ENCODE results near the gene ANGEL1. TPM values are rescaled to one million over a fixed set of nuclear protein-coding genes. Genes with fewer than 3 reads are reported as not detected.
A peak's percentile ranks its signal among the peaks of the same experiment; 100 is the strongest.

Gene ANGEL1
- total RNA-seq, 2 donors from 2014 or later = 10.6 to 10.7 TPM

DNA sequence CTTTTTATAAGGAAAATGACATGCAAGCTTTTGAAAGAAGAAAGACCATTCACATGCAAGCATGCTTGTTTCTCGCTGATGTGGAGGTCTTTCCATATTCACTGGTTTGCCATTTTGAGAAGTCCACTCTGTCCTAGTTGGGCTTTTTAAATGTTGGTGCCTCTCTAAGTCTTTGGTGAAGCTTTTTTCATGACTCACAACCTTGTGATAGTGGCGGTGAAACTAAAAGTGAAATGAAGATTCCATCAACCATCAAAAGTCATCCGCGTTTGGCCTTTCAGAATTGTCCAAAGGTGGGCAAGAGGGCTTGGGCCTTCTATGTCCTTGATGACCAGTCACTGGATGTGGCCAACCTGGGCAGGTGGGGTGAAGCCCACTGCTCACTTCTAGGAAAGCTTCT is 17.9 kb upstream of the ANGEL1 start:
- Mint-ChIP-seq H3K4me3 (no peak overlapping the region), H3K27ac (no peak overlapping the region), H3K36me3 (ENCODE audit: low read depth) (no peaks in the 10 kb centered on the region), H3K9me3 (no peaks in the 10 kb centered on the region), H3K27me3 (peaks cover 3% of the 10 kb centered on the region), H3K4me1 (no peaks in the 10 kb centered on the region)
- no peak for ATAC-seq (replicated peaks)

DNA sequence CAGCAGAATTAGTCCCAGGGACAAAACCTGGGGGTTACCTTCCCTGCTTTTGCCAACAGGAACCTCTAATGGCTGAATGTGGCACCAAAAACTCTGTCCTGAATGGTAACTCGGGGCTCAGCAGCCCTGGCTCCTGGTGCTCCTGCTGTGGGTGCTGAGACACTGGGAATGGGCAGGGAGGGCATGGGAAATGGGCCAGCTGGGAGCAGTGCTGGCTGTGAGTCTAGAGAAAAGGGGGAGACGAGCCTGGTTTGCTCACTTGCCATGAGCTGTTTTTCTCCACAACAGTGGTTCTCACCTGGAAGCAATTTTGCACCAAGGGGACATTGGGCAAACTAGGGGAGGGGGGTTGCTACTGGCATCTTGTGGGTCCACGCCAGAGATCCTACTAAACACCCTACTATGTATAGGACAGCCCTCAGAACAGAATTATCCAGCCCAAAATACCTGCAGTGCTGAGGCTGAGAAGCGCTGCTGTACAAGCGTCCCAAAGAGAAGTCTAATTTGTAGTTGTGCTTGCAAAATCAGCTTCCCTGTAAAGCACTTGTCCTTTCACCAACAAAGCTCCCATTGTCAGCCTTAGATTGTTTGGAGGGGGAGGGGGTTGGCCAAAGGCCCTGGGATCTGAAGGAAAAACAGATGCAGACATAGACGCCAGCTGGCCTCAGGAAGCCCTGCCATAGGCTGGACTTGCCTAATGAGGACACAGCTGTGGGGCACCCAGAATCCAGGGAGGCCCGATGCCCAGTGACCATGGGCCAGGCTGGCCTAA is 17.2 kb upstream of the ANGEL1 start:
- Mint-ChIP-seq H3K4me3 (no peak overlapping the region), H3K27ac (no peak overlapping the region)

DNA sequence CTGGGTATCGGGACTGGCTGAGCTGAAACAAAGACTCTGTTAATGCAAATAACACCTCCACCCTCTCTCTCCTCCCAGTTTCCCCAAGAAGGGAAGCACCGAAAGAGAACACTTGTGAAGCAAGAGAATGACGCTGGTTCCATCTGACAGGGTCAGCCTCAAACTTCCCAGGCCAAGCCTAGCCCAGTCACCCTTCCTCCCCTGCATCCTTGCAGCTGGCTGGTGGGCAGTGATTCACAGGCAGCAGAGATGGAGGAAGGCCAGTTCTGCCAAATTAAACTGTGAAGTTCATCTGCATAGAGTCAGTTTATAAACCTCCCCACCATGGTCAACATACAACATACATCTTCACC is 16.3 kb upstream of the ANGEL1 start:
- H3K4me1 Mint-ChIP-seq = no peaks in the 10 kb centered on the region
- peaks cover 3% of the 10 kb centered on the region for H3K27me3 Mint-ChIP-seq
- H3K4me3 Mint-ChIP-seq = no peak overlapping the region
- no peaks in the 10 kb centered on the region for H3K9me3 Mint-ChIP-seq
- no peaks in the 10 kb centered on the region for H3K36me3 Mint-ChIP-seq (ENCODE audit: low read depth)
- no peak for ATAC-seq (replicated peaks)
- H3K27ac Mint-ChIP-seq = no peak overlapping the region

More for the DNA sequence above, 17.2 kb upstream of the ANGEL1 start:
- no peak for ATAC-seq (replicated peaks)
- Mint-ChIP-seq H3K9me3 (no peaks in the 10 kb centered on the region), H3K4me1 (no peaks in the 10 kb centered on the region), H3K27me3 (peaks cover 3% of the 10 kb centered on the region), H3K36me3 (ENCODE audit: low read depth) (no peaks in the 10 kb centered on the region)

DNA sequence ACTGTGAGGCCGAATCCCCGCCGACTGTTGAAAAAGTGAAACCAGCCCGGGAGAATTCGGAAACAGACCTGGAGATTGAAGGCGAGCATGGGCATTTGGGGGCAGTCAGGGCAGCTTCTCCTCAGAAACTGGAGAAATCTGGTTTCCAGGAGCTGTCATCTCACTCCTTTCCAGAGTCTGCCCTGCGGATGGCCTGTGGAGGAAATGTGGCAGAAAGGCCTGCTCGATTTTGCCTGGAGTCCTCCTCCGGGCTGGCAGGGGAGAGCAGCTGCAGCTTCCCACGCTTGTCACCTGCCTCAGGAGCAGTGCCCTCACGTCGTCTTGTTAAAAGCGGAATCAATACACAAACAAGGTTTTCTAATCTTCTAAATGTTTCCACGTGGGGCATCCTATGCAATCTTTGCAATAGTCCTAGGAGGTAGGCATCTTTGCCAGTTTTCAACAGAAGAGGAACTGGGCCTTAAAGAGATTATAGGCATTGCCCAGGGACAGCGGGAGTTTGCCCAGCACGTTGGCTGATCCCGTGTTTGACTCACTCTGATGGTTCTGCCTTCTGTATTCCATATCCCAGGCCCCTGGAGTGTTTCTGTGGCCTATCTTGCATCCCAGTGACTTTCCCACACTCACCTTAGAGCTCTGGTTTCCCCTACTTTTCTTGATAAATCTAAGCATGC is 15.8 kb upstream of the ANGEL1 start:
- Mint-ChIP-seq H3K4me1 (no peaks in the 10 kb centered on the region), H3K27me3 (peaks cover 3% of the 10 kb centered on the region), H3K27ac (no peak overlapping the region), H3K36me3 (ENCODE audit: low read depth) (no peaks in the 10 kb centered on the region), H3K9me3 (no peaks in the 10 kb centered on the region), H3K4me3 (no peak overlapping the region)
- no peak for ATAC-seq (replicated peaks)

DNA sequence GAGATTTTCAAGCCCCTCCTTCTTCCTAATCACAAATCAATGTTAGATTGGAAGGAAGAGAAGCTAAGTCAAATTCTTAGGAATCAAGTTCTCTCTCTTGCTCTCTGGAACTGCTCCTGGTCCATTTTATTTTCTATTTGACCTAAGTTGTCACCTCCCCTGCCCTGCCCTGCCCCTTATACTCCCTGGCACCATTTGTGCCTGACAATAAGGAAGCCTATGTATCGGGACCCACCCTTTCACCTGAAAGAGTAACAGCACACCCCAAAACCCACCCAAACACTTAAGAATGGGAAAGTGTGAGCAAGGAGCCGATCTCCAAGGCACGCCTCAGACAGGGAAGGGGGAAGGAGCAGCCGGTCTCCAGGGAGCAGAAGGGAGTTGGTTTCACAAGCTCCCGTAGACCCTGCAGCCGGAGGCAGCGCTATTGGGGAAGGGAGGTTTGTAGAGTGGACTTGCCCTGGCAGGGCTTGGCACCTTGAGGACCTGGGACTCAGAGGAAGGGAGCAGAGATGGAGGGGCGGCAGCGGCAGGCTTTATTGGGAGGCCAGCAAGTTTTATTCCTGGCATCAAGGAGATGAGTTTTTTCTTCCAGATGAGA is 15.1 kb upstream of the ANGEL1 start:
- Mint-ChIP-seq H3K9me3 (no peaks in the 10 kb centered on the region), H3K4me1 (no peaks in the 10 kb centered on the region), H3K4me3 (no peak overlapping the region), H3K36me3 (ENCODE audit: low read depth) (no peaks in the 10 kb centered on the region), H3K27me3 (no peaks in the 10 kb centered on the region), H3K27ac (no peak overlapping the region)
- no peak for ATAC-seq (replicated peaks)

DNA sequence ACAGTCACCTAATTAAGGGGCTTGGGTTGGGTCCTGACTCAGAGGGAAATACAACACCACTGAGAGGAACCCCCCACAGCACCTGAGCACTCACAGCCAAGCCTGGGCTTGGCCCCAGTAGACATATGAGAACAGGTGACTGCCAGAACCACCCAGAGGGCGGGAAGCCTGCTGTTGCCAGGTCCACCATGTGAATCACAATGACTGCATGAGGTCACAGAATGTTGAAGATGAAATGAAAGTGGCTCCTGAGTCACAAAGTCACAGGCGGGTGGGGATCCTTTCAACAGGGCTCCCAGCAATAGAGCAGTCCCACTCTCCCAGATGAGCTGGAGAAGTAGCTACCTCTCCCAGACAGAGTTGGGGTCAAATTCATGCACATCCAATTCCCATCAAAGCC is 13.4 kb upstream of the ANGEL1 start, which contains the start of gene LRRC74A:
TSS of gene LRRC74A (plus strand) at position 287 of the 400 bp plus-strand sequence. CDS start 290 bp downstream, outside the sequence.
- Mint-ChIP-seq H3K27me3 (no peaks in the 10 kb centered on the region), H3K4me3 (no peak within 1 kb of the TSS), H3K36me3 (ENCODE audit: low read depth) (no peaks in the 10 kb centered on the region), H3K27ac (no peak within 1 kb of the TSS), H3K4me1 (no peaks in the 10 kb centered on the region), H3K9me3 (no peaks in the 10 kb centered on the region)
- peak; percentile 28 for ATAC-seq (replicated peaks)

DNA sequence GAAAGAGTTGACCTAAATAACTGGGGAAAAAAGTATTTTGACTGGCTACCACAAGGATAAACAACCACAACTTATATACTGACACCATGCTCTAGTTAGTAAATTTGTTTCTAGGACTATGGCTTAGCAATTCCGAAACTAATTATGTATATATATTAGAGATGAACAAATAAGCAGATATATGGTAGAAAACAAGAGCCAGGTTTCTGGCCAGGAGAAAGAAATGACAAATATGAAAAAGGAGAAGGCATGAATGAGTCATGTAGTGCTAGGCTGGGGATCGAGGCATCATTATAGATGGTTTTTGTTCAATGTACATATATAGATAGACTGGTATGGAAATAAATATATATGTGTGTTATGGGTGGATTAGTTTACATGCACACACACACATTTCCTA is 8.0 kb upstream of the ANGEL1 start:
- peaks cover 6% of the 10 kb centered on the region for H3K27me3 Mint-ChIP-seq

DNA sequence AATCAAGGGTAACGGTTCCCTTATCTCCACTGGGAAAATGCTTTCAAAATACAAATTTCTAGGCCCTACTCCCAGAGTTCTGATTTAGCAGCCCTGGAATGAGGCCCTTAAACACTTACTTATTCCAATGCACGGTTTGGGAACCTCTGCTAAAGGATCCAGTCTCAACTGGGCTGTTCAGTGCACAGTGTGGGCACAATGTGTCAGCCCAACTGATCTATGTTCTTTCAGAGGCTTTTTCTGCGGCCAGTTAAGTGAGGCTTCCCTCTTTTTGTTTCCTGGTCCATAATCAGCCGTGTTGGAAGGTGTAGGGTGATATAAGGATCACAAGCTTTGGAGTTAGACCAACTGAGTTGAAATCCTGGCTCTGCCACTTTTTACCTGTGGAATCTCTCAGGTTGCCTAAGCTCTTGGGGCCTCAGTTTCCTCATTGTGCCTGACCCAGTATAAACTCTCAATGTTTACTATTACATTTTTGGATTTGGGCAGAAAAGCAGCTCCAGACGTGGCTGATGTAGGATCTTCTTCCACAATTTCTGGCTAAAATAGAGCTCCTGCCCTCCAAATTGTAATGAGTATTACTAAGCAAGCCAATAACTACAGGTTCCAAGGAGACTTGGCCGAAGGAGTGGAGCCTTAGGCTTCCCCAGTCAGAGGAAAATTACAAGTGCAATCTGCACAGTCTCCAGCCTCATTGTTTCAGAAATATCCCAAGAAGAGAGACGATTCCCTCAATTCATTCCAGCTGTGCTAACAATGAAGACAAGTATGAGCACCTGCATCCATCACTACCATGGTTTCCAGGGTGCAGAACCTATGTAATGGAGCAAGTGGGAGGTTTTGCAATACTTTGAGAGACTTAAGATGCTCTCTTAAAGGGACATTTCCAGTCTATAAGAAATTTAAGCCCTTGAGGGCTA is 2.3 kb upstream of the ANGEL1 start:
- H3K4me3 Mint-ChIP-seq = no peak overlapping the region
- H3K9me3 Mint-ChIP-seq = no peaks in the 10 kb centered on the region
- ATAC-seq (replicated peaks) = no peak
- H3K27ac Mint-ChIP-seq = no peak overlapping the region
- H3K27me3 Mint-ChIP-seq = no peaks in the 10 kb centered on the region
- peaks cover 5% of the 10 kb centered on the region for H3K36me3 Mint-ChIP-seq (ENCODE audit: low read depth)
- peaks cover 7% of the 10 kb centered on the region for H3K4me1 Mint-ChIP-seq

More for the DNA sequence above, 8.0 kb upstream of the ANGEL1 start:
- Mint-ChIP-seq H3K4me3 (no peak overlapping the region), H3K9me3 (no peaks in the 10 kb centered on the region), H3K36me3 (ENCODE audit: low read depth) (no peaks in the 10 kb centered on the region), H3K4me1 (no peaks in the 10 kb centered on the region), H3K27ac (no peak overlapping the region)
- peak; percentile 62 for ATAC-seq (replicated peaks)

DNA sequence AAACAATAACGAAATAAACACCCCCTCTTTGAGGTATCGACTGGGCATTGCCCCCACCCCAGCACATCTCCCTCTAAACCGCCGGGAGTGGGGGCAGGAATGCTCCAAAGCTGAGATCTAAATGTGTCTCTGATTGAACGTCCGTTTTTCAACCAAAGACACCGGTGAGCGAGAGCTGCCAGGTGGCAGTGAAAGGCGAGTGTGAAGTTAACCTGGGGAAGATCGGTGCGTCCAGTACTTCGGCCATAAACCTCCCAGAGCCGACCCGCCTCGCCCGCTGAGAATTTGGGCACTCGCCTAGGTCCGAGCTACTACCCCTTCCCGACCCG is 625 bp downstream of the ANGEL1 start:
- H3K4me1 Mint-ChIP-seq = peaks cover 14% of the 10 kb centered on the region
- peak overlapping the region; percentile 98 for H3K4me3 Mint-ChIP-seq
- peak; percentile 8 for ATAC-seq (replicated peaks)
- H3K36me3 Mint-ChIP-seq (ENCODE audit: low read depth) = peaks cover 26% of the 10 kb centered on the region
- no peaks in the 10 kb centered on the region for H3K9me3 Mint-ChIP-seq
- H3K27ac Mint-ChIP-seq = peak overlapping the region; percentile 95
- no peaks in the 10 kb centered on the region for H3K27me3 Mint-ChIP-seq

DNA sequence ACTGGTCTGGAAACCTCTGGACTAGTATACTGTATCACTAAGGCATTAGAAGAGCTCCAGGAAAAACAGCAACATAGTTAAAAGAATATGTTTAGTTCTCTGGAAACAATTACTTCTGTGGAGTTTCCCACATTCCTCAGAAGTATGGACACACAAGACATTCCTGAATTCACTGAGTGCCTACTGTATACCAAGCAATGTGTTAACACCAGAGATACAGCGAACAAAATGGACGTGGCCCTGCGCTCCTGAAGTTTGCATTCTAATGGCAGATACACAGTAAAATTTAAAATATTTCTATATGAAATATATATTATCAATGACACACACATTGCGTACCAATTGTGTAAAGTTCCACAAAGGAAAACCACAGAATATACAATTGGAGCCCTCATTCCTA is 1.1 kb downstream of the ANGEL1 start:
- Mint-ChIP-seq H3K36me3 (ENCODE audit: low read depth) (peaks cover 31% of the 10 kb centered on the region), H3K27ac (peak overlapping the region; percentile 95), H3K9me3 (no peaks in the 10 kb centered on the region), H3K4me1 (peaks cover 17% of the 10 kb centered on the region), H3K27me3 (no peaks in the 10 kb centered on the region), H3K4me3 (peak overlapping the region; percentile 98)
- ATAC-seq (replicated peaks) = no peak

DNA sequence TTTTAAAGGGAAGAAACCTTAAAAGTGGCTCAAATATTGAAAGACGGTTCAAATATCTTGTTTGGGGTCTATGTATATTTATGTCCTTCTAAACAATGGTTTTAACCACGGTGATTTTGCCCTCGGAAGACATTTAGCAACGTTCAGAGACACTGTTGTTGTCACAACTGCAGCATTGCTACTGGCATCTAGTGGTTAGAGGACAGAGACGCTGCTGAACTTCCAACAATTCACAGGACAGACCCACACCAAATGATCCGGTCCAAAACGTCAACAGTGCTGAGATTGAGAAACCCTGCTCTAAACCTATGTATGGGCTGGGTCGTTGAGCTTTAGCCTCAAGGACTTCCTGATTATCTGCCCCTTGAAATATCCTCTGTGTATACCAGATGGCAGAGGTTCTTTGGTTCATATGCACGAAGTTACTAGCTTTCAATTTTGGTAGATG is 1.7 kb downstream of the ANGEL1 start:
- peaks cover 37% of the 10 kb centered on the region for H3K36me3 Mint-ChIP-seq (ENCODE audit: low read depth)
- H3K4me1 Mint-ChIP-seq = peaks cover 17% of the 10 kb centered on the region
- H3K9me3 Mint-ChIP-seq = no peaks in the 10 kb centered on the region
- peak overlapping the region; percentile 98 for H3K4me3 Mint-ChIP-seq
- ATAC-seq (replicated peaks) = peak; percentile 15
- peak overlapping the region; percentile 95 for H3K27ac Mint-ChIP-seq
- no peaks in the 10 kb centered on the region for H3K27me3 Mint-ChIP-seq

DNA sequence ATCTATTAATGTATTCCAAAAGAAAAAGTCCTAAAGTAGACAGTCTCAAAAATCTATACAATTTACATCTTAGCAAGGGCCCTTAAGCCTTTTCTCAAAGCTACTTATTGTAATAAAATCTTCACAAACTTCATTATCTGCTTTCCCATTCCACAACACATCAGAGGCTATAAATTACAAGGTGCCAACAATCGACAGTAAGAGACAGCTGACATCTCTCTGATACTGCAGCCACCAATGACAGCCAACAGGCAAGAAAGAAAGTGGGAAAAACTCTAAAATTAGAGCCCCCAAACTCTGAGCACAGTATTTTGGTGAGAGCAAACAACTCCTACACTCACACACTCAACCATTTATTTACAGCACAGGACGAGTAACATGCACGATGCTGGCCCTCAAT is 2.2 kb downstream of the ANGEL1 start:
- Mint-ChIP-seq H3K36me3 (ENCODE audit: low read depth) (peaks cover 41% of the 10 kb centered on the region), H3K9me3 (no peaks in the 10 kb centered on the region), H3K27me3 (no peaks in the 10 kb centered on the region), H3K4me3 (peak overlapping the region; percentile 98), H3K27ac (peak overlapping the region; percentile 95), H3K4me1 (peaks cover 17% of the 10 kb centered on the region)
- no peak for ATAC-seq (replicated peaks)

DNA sequence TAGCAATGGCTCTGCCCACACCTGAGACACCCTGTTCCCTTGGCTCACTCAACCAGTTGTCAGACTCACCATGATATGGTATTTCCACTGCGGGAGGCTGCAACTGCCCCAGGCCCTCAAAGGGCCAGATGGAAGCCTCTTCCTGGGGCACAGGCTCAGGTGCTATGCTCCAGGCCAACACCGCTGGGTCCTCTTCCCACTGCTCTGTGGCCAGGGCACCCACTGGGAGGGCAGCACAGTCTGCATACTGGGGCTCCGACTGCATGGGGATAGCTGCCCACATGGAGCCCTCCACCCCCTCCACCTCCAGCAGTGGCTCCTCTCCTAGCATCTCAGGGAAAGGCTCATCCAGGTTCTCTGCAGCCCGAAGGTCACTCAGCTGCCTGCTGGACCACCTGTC is 3.7 kb downstream of the ANGEL1 start:
- Mint-ChIP-seq H3K4me3 (no peak overlapping the region), H3K9me3 (no peaks in the 10 kb centered on the region), H3K27ac (peak overlapping the region; percentile 27), H3K4me1 (peaks cover 17% of the 10 kb centered on the region), H3K27me3 (no peaks in the 10 kb centered on the region), H3K36me3 (ENCODE audit: low read depth) (peaks cover 51% of the 10 kb centered on the region)
- ATAC-seq (replicated peaks) = no peak

DNA sequence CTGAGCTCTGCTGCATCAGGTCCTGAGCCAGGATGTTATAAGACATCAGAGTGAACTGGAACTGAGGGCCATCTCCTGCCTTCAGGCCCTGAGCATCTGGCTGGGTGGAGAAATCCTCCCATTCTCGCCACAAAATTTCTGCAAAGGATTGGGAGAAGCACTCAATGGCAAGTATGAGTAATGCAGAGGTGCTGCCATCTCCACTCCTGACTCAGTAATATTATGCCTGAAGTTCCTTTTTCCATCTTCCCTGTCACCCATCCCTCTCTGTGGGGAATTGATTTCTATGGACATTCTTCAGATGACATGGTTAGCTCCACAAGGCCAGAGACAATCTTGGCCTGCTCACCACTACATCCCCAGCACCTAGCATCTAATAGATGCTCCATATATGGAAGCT is 4.7 kb downstream of the ANGEL1 start:
- H3K27me3 Mint-ChIP-seq = no peaks in the 10 kb centered on the region
- H3K9me3 Mint-ChIP-seq = no peaks in the 10 kb centered on the region

More for the DNA sequence above, 4.7 kb downstream of the ANGEL1 start:
- no peak overlapping the region for H3K27ac Mint-ChIP-seq
- H3K4me1 Mint-ChIP-seq = peaks cover 14% of the 10 kb centered on the region
- H3K36me3 Mint-ChIP-seq (ENCODE audit: low read depth) = peaks cover 59% of the 10 kb centered on the region
- no peak for ATAC-seq (replicated peaks)
- H3K4me3 Mint-ChIP-seq = no peak overlapping the region

Data from activated T-helper 17 cell treated with anti-CD3 and anti-CD28 coated beads, Interleukin-2, amount 50 U/mL, for 72 hours (primary cell).